ENCODE measurements around the gene CHRNA7.
"Not testable (repeated sequence)": the region's sequence is repeated elsewhere in the genome, so short reads cannot be mapped to it uniquely, and the experiment has no call there.

GRCh38 chr15:32164065-32164464 is 133.8 kb downstream of the CHRNA7 start:
- TF ChIP-seq USF1 (IDR thresholded peaks at IDR 0.05; ENCODE audit: borderline replicate concordance, low read depth); CTCF (IDR thresholded peaks at IDR 0.05); TEAD4 (IDR thresholded peaks at IDR 0.05; ENCODE audit: borderline replicate concordance, insufficient read depth); FOXM1 (IDR thresholded peaks at IDR 0.05; ENCODE audit: low read depth); SMC3 (IDR thresholded peaks at IDR 0.05; ENCODE audit: low read depth, low read length); POLR2AphosphoS5 (IDR thresholded peaks at IDR 0.05; ENCODE audit: low read depth, low read length): not testable (repeated sequence)

Measured in SK-N-SH (cell line).